Transverse colon (tissue), 4 donors: ENCODE results near the gene HDAC8. TPM values are rescaled to one million over a fixed set of nuclear protein-coding genes. Genes with fewer than 3 reads are reported as not detected.

ENCODE experiments used
- DNase-seq: peaks from one replicate; pipeline ENCODE4 v3.0.0-alpha.2; 2019
- H3K27ac ChIP-seq, 4 donors: fragments of 200-600 bp; sonication (generic); 2 replicates each; pipeline ENCODE4 v1.5.1; 2016 to 2018; ENCODE audit warnings: inconsistent platforms in 4 of 4
- H3K27me3 ChIP-seq: fragments of 200-600 bp; sonication (generic); 2 replicates; pipeline ENCODE4 v1.5.1; 2017; ENCODE audit warnings: inconsistent platforms
- H3K36me3 ChIP-seq, 4 donors: fragments of 200-600 bp; sonication (generic); 2 replicates each; pipeline ENCODE4 v1.5.1; 2017 to 2019; ENCODE audit warnings: inconsistent platforms in 4 of 4
- H3K4me1 ChIP-seq, 4 donors: fragments of 200-600 bp; sonication (generic); 2 replicates each; pipeline ENCODE4 v1.5.1; 2017 to 2020; ENCODE audit warnings: inconsistent platforms in 4 of 4
- H3K4me3 ChIP-seq, 4 donors: fragments of 200-600 bp; sonication (generic); 1 replicate in 1 of 4; 2 replicates in 3 of 4; pipeline versions ENCODE4 v1.5.1 to v1.6.1; 2017 to 2019; ENCODE audit warnings: inconsistent platforms in 4 of 4
- H3K9me3 ChIP-seq, 2 donors: fragments of 200-600 bp; sonication (generic); 2 replicates each; pipeline ENCODE4 v1.5.1; 2017 to 2019; ENCODE audit warnings: inconsistent platforms in 2 of 2
- CTCF ChIP-seq, 5 experiments: fragments of 200-600 bp in 3 of 5; fragments of 450-650 bp in 2 of 5; sonication (generic) in 3 of 5; IDR thresholded peaks; 1 replicate in 2 of 5; 2 replicates in 3 of 5; pipeline ENCODE4 v1.5.1; 2016 to 2017; ENCODE audit warnings: antibody characterized with exemption in 5 of 5, inconsistent platforms in 3 of 5, mild to moderate bottlenecking in 2 of 5, moderate library complexity in 1 of 5
- EP300 ChIP-seq: sonication (generic); formaldehyde crosslinking; IDR thresholded peaks from one replicate; pipeline ENCODE4 v1.6.1; 2017; ENCODE audit warnings: antibody characterized with exemption, low read depth
- POLR2A ChIP-seq: fragments of 450-650 bp; IDR thresholded peaks from one replicate; pipeline ENCODE4 v1.6.1; 2016; ENCODE audit warnings: antibody characterized with exemption, mild to moderate bottlenecking, moderate library complexity
- POLR2AphosphoS5 ChIP-seq, 3 donors: sonication (generic); formaldehyde crosslinking; IDR thresholded peaks; one replicate each; pipeline ENCODE4 v1.6.1; 2016; ENCODE audit warnings: antibody characterized with exemption in 3 of 3
- WGBS, 2 donors: methylation state at CpG; one replicate each; pipeline ENCODE4 v1.1.5; 2018; ENCODE audit warnings: low coverage in 1 of 2; 5-methylcytosine and 5-hydroxymethylcytosine counted together
- in situ Hi-C, 4 donors: fragments of 200-750 bp; cut with MboI; loops; one replicate each; pipeline versions ENCODE4 v1.15.0 to v1.15.1; 2017; ENCODE audit warnings: low sequenced_read_pairs in 3 of 4, low pct_ligation_motif_present in 1 of 4, low pct_unique_long_range_greater_than_20kb in 1 of 4
- intact Hi-C: fragments of 100-400 bp; cut with DNase I; formaldehyde crosslinking; loops from one replicate; pipeline ENCODE4 v1.15.1; 2023; ENCODE audit warnings: low total_unique reads
- total RNA-seq, 4 donors: library from RNA; depleted of rRNA; stranded (reverse); fragments of >200 nt; gene quantifications; one replicate each; pipeline ENCODE4 v1.1.0, GENCODE V29; 2016

HDAC8 gene
- total RNA-seq, 4 donors from 2014 or later, result 10.5 to 37.5 (median 18.4) TPM

- H3K27ac ChIP-seq, result no peak overlapping the region
- in situ Hi-C loops, result loop anchor here in 2 of 4 donors (25.0 kb wide), 1 partner anchor 228 kb away; no protein-coding TSS in a partner anchor
- peaks cover 35% of the 10 kb centered on the region for H3K27me3 ChIP-seq
- WGBS, 2 donors, result 41% methylated on average over 15 of the region's 15 CpGs; no CpG with 5 or more reads in 1 of the 2 donors
- no peak for TF ChIP-seq POLR2A
- no peak for TF ChIP-seq EP300
- TF ChIP-seq POLR2AphosphoS5 (IDR thresholded peaks at IDR 0.05), result no peak
- no peaks in the 10 kb centered on the region for H3K9me3 ChIP-seq
- intact Hi-C loops, result no loop called here
- H3K36me3 ChIP-seq, result no peaks in the 10 kb centered on the region
- peaks cover 0 to 36% (median 28%) of the 10 kb centered on the region in 4 donors for H3K4me1 ChIP-seq
- peak overlapping the region in 3 of 4 donors; percentile 11 to 61 (median 12) for H3K4me3 ChIP-seq
- DNase-seq, result no peak
Observed at GRCh38 chrX:72309297-72310071, 263.2 kb downstream of the HDAC8 start.

DNA sequence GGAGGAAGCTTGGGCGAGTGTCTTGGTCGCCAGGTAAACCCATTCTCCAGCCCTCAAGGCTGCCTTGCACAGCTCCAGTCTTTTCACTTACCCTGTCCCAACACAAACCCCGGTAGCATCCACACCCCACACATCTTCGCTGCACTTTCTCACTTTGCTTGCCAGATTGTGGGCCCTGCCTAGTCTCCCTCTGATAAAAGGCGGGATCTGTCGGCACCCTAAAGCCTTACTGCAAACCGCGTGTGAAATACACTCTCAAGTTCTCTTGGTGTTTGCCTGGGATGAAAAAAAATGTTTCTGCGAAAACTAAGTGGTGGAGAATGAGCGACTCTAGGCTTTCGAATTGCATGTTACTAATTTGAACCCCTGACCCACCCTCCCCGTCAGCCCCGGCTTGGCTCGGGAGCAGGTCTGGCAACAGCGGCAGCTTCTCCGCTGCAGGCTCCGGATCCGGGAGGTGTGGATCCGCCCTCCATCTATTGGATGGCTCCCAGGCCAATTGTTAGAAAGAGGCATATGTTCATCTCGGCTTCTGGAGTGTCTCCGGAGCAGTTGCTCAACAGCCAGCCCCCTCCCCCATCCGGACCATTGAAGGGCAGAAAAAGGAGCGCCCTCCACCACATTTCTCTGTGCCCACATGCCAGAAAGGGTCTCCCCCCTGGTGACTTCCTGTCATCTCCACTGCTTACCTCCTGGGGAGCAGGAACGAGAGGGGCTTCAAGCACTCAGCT, 263.9 kb downstream of the HDAC8 start:
- no peaks in the 10 kb centered on the region for H3K36me3 ChIP-seq
- H3K9me3 ChIP-seq, result no peaks in the 10 kb centered on the region
- in situ Hi-C loops (loop anchor here in 2 of 4 donors (25.0 kb wide), 1 partner anchor 229 kb away; no protein-coding TSS in a partner anchor), intact Hi-C loops (no loop called here)
- TF ChIP-seq EP300 (no peak), POLR2AphosphoS5 (IDR thresholded peaks at IDR 0.05) (no peak), CTCF (IDR thresholded peaks at IDR 0.05) (no peak), POLR2A (no peak)
- H3K4me3 ChIP-seq, result peak overlapping the region in 3 of 4 donors; percentile 11 to 61 (median 12)
- H3K27ac ChIP-seq, result no peak overlapping the region
- H3K4me1 ChIP-seq, result peaks cover 0 to 36% (median 28%) of the 10 kb centered on the region in 4 donors
- peaks cover 42% of the 10 kb centered on the region for H3K27me3 ChIP-seq
- 21% methylated on average over 21 of the region's 24 CpGs; no CpG with 5 or more reads in 1 of the 2 donors for WGBS, 2 donors
- DNase-seq, result peak; percentile 73

- H3K4me3 ChIP-seq, result peak overlapping the region in 1 of 4 donors; percentile 61
- no peaks in the 10 kb centered on the region for H3K9me3 ChIP-seq
- WGBS, 2 donors, result 0 to 39% methylated on average over 2 to 11 of the region's 11 CpGs
- intact Hi-C loops, result no loop called here
- TF ChIP-seq EP300 (no peak), POLR2AphosphoS5 (IDR thresholded peaks at IDR 0.05) (no peak), CTCF (IDR thresholded peaks at IDR 0.05) (no peak), POLR2A (no peak)
- peaks cover 0 to 36% (median 28%) of the 10 kb centered on the region in 4 donors for H3K4me1 ChIP-seq
- DNase-seq, result no peak
- H3K27ac ChIP-seq, result no peak overlapping the region
- in situ Hi-C loops, result loop anchor here in 2 of 4 donors (25.0 kb wide), 1 partner anchor 229 kb away; no protein-coding TSS in a partner anchor
- peaks cover 45% of the 10 kb centered on the region for H3K27me3 ChIP-seq
- no peaks in the 10 kb centered on the region for H3K36me3 ChIP-seq
Observed at GRCh38 chrX:72308209-72308565, 264.5 kb downstream of the HDAC8 start.

DNA sequence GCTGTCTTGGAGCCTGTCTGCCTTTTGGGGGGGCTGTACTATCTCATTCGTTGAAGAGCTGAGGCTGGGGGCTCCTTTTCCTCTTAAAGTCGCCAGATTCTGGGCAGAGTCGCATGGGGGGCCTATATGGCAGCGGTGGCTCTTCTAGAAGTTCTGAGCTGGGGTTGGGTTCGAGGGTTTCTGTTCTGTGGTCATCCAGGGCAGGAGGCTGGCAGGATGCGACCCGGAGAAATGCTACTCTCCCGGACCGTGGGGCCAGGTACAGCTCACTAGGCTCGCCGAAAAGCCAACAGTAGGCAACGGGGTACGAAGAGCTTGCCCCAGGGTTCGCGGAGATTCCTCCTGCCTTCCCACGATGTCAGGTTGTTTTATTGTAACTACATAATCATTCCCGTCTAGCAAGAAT, 265.0 kb downstream of the HDAC8 start:
- in situ Hi-C loops (loop anchor here in 2 of 4 donors (25.0 kb wide), 1 partner anchor 230 kb away; no protein-coding TSS in a partner anchor), intact Hi-C loops (no loop called here)
- Histone ChIP-seq H3K4me1 (peaks cover 0 to 36% (median 28%) of the 10 kb centered on the region in 4 donors), H3K27me3 (peaks cover 49% of the 10 kb centered on the region), H3K9me3 (no peaks in the 10 kb centered on the region), H3K4me3 (peak overlapping the region in 3 of 4 donors; percentile 46 to 61 (median 49)), H3K36me3 (no peaks in the 10 kb centered on the region), H3K27ac (no peak overlapping the region)
- TF ChIP-seq POLR2A, result no peak
- TF ChIP-seq EP300, result no peak
- TF ChIP-seq CTCF (IDR thresholded peaks at IDR 0.05), result no peak
- no peak for TF ChIP-seq POLR2AphosphoS5 (IDR thresholded peaks at IDR 0.05)
- DNase-seq, result no peak
- WGBS, 2 donors, result 48% methylated on average over 17 of the region's 17 CpGs; no CpG with 5 or more reads in 1 of the 2 donors
